Kidney (tissue), 2 donors: ENCODE measurements around the gene CHRM2. TPM values are rescaled to one million over a fixed set of nuclear protein-coding genes. Genes with fewer than 3 reads are reported as not detected.

ENCODE experiments used
- microRNA-seq: library from miRNA; unstranded; fragments of <30 nt; microRNA quantifications from one replicate; pipeline ENCODE4 v1.2.0, GENCODE V29; 2020
- polyA plus RNA-seq: library from polyadenylated mRNA; stranded (reverse); fragments of 350-450 nt; fragmentation: Illumina TruSeq; extraction: RNeasy Lipid Tissue Mini Kit (QIAGEN cat#74804); gene quantifications from one replicate; pipeline ENCODE4 v1.2.3, GENCODE V29; 2014; ENCODE audit warnings: low read depth, low replicate concordance; ENCODE audit not compliant: insufficient read depth
- total RNA-seq: library from RNA; stranded (reverse); fragmentation: NEBNext Ultra II Directional; extraction: Animal tissue kit (Norgen Biotek cat#: 25700); gene quantifications from one replicate; pipeline ENCODE4 v1.2.1, GENCODE V29; 2021
- donor health status: DM: yes; HTN: yes; CAD: no.

The CHRM2 gene
- total and polyA plus RNA-seq, 2 donors from 2014 or later, result not detected

Small RNA genes within 50 kb of the gene (microRNA-seq; reads per million reads assigned to microRNA genes)
- 4.4 reads per million, percentile 6 among the genes with 10 or more reads in this experiment for gene MIR490
